Astrocyte (in vitro differentiated cells and primary cell): Measurements from ENCODE around the gene VAX1. TPM values are rescaled to one million over a fixed set of nuclear protein-coding genes. Genes with fewer than 3 reads are reported as not detected.

Source experiments
- DNase-seq: peaks from one replicate; pipeline ENCODE4 v3.0.0-alpha.2; 2010; ENCODE audit warnings: low read depth
- FAIRE-seq: peaks from 2 replicates; lab custom pipeline; 2011; peaks lifted over from hg19 to GRCh38; lab: Jason Lieb, UNC
- H2AFZ ChIP-seq: 2 replicates; pipeline ENCODE4 v1.6.0; 2012; ENCODE audit warnings: low read depth, low read length, inconsistent platforms
- H3K27ac ChIP-seq: 2 replicates; pipeline ENCODE4 v1.5.1; 2011; ENCODE audit warnings: low read depth, low read length, inconsistent platforms
- H3K27me3 ChIP-seq: 2 replicates; pipeline ENCODE4 v1.6.0; 2011; ENCODE audit warnings: low read length, inconsistent platforms; ENCODE audit not compliant: insufficient read depth
- H3K36me3 ChIP-seq: 2 replicates; pipeline ENCODE4 v1.5.1; 2011; ENCODE audit warnings: low read length, inconsistent platforms; ENCODE audit not compliant: insufficient read depth
- H3K4me1 ChIP-seq: 2 replicates; pipeline ENCODE4 v1.5.1; 2011; ENCODE audit warnings: low read length, inconsistent platforms; ENCODE audit not compliant: insufficient read depth
- H3K4me2 ChIP-seq: 2 replicates; pipeline ENCODE4 v1.6.0; 2012; ENCODE audit warnings: low read length, inconsistent platforms
- H3K4me3 ChIP-seq: 2 replicates; pipeline ENCODE4 v1.5.1; 2011; ENCODE audit warnings: low read depth, mild to moderate bottlenecking, low read length, inconsistent platforms; ENCODE audit not compliant: insufficient read depth
- H3K79me2 ChIP-seq: 2 replicates; pipeline ENCODE4 v1.6.0; 2012; ENCODE audit warnings: mild to moderate bottlenecking, low read length, inconsistent platforms; ENCODE audit not compliant: insufficient read depth
- H3K9ac ChIP-seq: 2 replicates; pipeline ENCODE4 v1.6.0; 2012; ENCODE audit warnings: mild to moderate bottlenecking, low read length, inconsistent platforms
- H3K9me3 ChIP-seq: 2 replicates; pipeline ENCODE4 v1.5.1; 2012; ENCODE audit warnings: low read depth, mild to moderate bottlenecking, low read length, inconsistent platforms; ENCODE audit not compliant: insufficient read depth
- H4K20me1 ChIP-seq: 2 replicates; pipeline ENCODE4 v1.6.0; 2012; ENCODE audit warnings: low read length, inconsistent platforms; ENCODE audit not compliant: insufficient read depth
- H3K27ac Mint-ChIP-seq: one replicate; pipeline ENCODE4 v1.8.0; 2021; ENCODE audit warnings: mild to moderate bottlenecking, mixed read lengths; ENCODE audit not compliant: unreplicated experiment
- H3K27me3 Mint-ChIP-seq: one replicate; pipeline ENCODE4 v1.8.0; 2021; ENCODE audit warnings: low read depth, mixed read lengths; ENCODE audit not compliant: unreplicated experiment
- H3K36me3 Mint-ChIP-seq: one replicate; pipeline ENCODE4 v1.8.0; 2021; ENCODE audit warnings: low read depth, mixed read lengths; ENCODE audit not compliant: unreplicated experiment
- H3K4me1 Mint-ChIP-seq: one replicate; pipeline ENCODE4 v1.8.0; 2021; ENCODE audit warnings: low read depth, mixed read lengths; ENCODE audit not compliant: unreplicated experiment
- H3K4me3 Mint-ChIP-seq: one replicate; pipeline ENCODE4 v1.8.0; 2021; ENCODE audit warnings: mild to moderate bottlenecking, moderate library complexity, mixed read lengths; ENCODE audit not compliant: unreplicated experiment
- H3K9me3 Mint-ChIP-seq: one replicate; pipeline ENCODE4 v1.8.0; 2021; ENCODE audit warnings: mild to moderate bottlenecking, mixed read lengths; ENCODE audit not compliant: unreplicated experiment
- CTCF ChIP-seq: IDR thresholded peaks from 2 replicates; pipeline ENCODE4 v1.5.1; 2011; ENCODE audit warnings: low read depth, mild to moderate bottlenecking, inconsistent platforms, low read length, moderate library complexity; ENCODE audit not compliant: insufficient read depth
- EZH2 ChIP-seq: IDR thresholded peaks from 2 replicates; pipeline ENCODE4 v1.6.1; 2012; ENCODE audit warnings: mild to moderate bottlenecking, low read length, inconsistent platforms; ENCODE audit not compliant: insufficient read depth
- total RNA-seq: library from RNA; stranded (reverse); gene quantifications from 2 replicates; pipeline ENCODE4 v1.2.1, GENCODE V29; 2021

The VAX1 gene
- total RNA-seq, 1 donor from 2014 or later = 0.34 TPM

- Mint-ChIP-seq H3K27ac (no peak overlapping the region), H3K4me1 (peaks cover 7% of the 10 kb centered on the region), H3K9me3 (peaks cover 6% of the 10 kb centered on the region), H3K27me3 (peaks cover 73% of the 10 kb centered on the region), H3K36me3 (peaks cover 3% of the 10 kb centered on the region), H3K4me3 (peak overlapping the region; percentile 43)
- H4K20me1 ChIP-seq = peaks cover 3% of the 10 kb centered on the region
- H3K9me3 ChIP-seq = no peaks in the 10 kb centered on the region
- peaks cover 23% of the 10 kb centered on the region for H3K4me1 ChIP-seq
- H3K9ac ChIP-seq = peak overlapping the region; percentile 29
- peak; percentile 46 for TF ChIP-seq EZH2
- TF ChIP-seq CTCF = no peak
- peak overlapping the region; percentile 71 for H2AFZ ChIP-seq
- FAIRE-seq = no peak
- peak overlapping the region; percentile 18 for H3K27ac ChIP-seq
- H3K79me2 ChIP-seq = peaks cover 7% of the 10 kb centered on the region
- no peaks in the 10 kb centered on the region for H3K36me3 ChIP-seq
- H3K4me2 ChIP-seq = peak overlapping the region; percentile 72
- no peak for DNase-seq
- peaks cover 80% of the 10 kb centered on the region for H3K27me3 ChIP-seq
- H3K4me3 ChIP-seq = peak overlapping the region; percentile 15
Measured at GRCh38 chr10:117132751-117133231, 5.3 kb downstream of the VAX1 start.

DNA sequence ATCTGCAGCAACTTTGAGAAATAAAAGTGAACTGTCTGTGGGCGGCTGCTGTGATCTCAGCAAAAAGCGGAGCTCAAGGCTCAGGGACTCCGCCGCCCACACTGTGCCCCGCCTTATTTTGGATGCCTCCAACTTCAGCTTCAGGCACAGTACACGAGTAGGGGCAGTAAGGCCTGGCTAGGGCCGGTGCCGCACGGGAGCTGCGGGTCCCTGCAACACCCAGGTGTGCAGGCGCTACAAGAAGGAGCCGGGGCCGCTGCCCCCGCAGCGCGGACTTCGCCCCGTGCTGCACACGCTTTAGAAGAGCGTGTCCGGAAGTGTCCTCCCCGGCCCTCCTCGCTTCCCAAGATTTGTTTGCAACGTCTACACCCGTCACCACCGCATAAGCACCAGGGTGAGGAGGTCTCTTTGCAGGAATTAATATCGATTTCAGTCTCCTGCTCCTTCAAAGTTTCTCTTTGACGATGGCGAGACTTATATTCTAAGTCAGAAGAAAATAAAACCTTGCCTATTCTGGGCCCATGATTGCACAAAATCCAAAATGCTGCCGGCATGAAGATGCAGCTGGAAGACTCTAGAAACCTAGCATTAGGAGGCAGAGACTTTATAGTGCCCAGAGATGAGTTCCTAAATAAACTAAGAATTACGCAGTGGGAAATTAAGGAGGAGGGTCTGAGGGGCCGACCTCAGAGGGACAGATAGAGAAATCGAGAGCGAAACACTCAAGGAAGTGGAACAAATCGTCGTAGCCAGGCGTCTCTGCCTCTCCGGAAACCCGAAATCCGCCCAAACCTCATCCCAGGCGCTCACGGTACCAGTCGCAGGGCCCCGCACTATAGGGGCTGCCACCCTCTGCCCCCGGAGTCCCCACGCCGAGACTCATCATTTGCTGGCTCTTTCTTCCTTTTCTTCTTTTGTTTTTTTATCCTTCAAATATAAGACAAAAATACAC, 6.4 kb downstream of the VAX1 start:
- Mint-ChIP-seq H3K36me3 (peaks cover 3% of the 10 kb centered on the region), H3K4me1 (peaks cover 7% of the 10 kb centered on the region), H3K27ac (peak overlapping the region; percentile 83), H3K27me3 (peaks cover 82% of the 10 kb centered on the region), H3K4me3 (peak overlapping the region; percentile 64), H3K9me3 (peaks cover 6% of the 10 kb centered on the region)
- H3K9ac ChIP-seq = no peak overlapping the region
- no peak for TF ChIP-seq CTCF
- TF ChIP-seq EZH2 = peak; percentile 96
- no peaks in the 10 kb centered on the region for H3K9me3 ChIP-seq
- H3K4me2 ChIP-seq = peak overlapping the region; percentile 72
- FAIRE-seq (no peak), DNase-seq (no peak)
- H3K27me3 ChIP-seq = peaks cover 76% of the 10 kb centered on the region
- H3K4me1 ChIP-seq = peaks cover 18% of the 10 kb centered on the region
- H3K36me3 ChIP-seq = no peaks in the 10 kb centered on the region
- H3K79me2 ChIP-seq = peaks cover 5% of the 10 kb centered on the region
- peak overlapping the region; percentile 50 for H2AFZ ChIP-seq
- H3K4me3 ChIP-seq = no peak overlapping the region
- H3K27ac ChIP-seq = no peak overlapping the region
- peaks cover 3% of the 10 kb centered on the region for H4K20me1 ChIP-seq
